ENCODE data around the gene REXO1.

- TF ChIP-seq, protein P1, sequence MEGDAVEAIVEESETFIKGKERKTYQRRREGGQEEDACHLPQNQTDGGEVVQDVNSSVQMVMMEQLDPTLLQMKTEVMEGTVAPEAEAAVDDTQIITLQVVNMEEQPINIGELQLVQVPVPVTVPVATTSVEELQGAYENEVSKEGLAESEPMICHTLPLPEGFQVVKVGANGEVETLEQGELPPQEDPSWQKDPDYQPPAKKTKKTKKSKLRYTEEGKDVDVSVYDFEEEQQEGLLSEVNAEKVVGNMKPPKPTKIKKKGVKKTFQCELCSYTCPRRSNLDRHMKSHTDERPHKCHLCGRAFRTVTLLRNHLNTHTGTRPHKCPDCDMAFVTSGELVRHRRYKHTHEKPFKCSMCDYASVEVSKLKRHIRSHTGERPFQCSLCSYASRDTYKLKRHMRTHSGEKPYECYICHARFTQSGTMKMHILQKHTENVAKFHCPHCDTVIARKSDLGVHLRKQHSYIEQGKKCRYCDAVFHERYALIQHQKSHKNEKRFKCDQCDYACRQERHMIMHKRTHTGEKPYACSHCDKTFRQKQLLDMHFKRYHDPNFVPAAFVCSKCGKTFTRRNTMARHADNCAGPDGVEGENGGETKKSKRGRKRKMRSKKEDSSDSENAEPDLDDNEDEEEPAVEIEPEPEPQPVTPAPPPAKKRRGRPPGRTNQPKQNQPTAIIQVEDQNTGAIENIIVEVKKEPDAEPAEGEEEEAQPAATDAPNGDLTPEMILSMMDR (IDR thresholded peaks at IDR 0.05): no peak
- no peak for TF ChIP-seq POLR2AphosphoS5 (IDR thresholded peaks at IDR 0.05)
Measured at GRCh38 chr19:1814391-1814790, 33.9 kb downstream of the REXO1 start.
